Activated CD4-positive, alpha-beta T cell treated with anti-CD3 and anti-CD28 coated beads, Interleukin-2, amount 10 ng/mL, durations not matched to agents 7 days and 5 days (primary cell): ENCODE measurements around the gene ISG20. TPM values are rescaled to one million over a fixed set of nuclear protein-coding genes. Genes with fewer than 3 reads are reported as not detected.

ENCODE experiments used
- CTCF ChIA-PET: fragments of 350-600 bp; sonication (Branson Sonifier 250); formaldehyde crosslinking; loops from one replicate; lab custom pipeline; 2021; ENCODE audit warnings: antibody characterized with exemption; lab: Charles Lee
- POLR2A ChIA-PET: fragments of 350-600 bp; sonication (Branson Sonifier 250); formaldehyde crosslinking; loops from one replicate; lab custom pipeline; 2021; ENCODE audit warnings: antibody characterized with exemption; lab: Charles Lee
- DNase-seq: peaks from one replicate; pipeline ENCODE4 v3.0.0-alpha.2; 2020
- H3K27ac Mint-ChIP-seq: one replicate; pipeline ENCODE4 v1.8.0; 2021; ENCODE audit warnings: mild to moderate bottlenecking, moderate library complexity, mixed read lengths
- H3K27me3 Mint-ChIP-seq: one replicate; pipeline ENCODE4 v1.8.0; 2021; ENCODE audit warnings: mixed read lengths
- H3K36me3 Mint-ChIP-seq: one replicate; pipeline ENCODE4 v1.8.0; 2021; ENCODE audit warnings: low read depth, mixed read lengths
- H3K4me1 Mint-ChIP-seq: one replicate; pipeline ENCODE4 v1.8.0; 2021; ENCODE audit warnings: mixed read lengths
- H3K4me3 Mint-ChIP-seq: one replicate; pipeline ENCODE4 v1.8.0; 2021; ENCODE audit warnings: mild to moderate bottlenecking, moderate library complexity, mixed read lengths
- H3K9me3 Mint-ChIP-seq: one replicate; pipeline ENCODE4 v1.8.0; 2021; ENCODE audit warnings: mixed read lengths
- total RNA-seq, 2 experiments: library from RNA; stranded (reverse); gene quantifications; one replicate each; pipeline ENCODE4 v1.2.3, GENCODE V29; 2021

ISG20 gene
- 100 to 1,000 TPM; 206 to 236 TPM for total RNA-seq

- CTCF ChIA-PET, result interaction anchor here (0.6 to 1.6 kb wide), 6 partner anchors 11 to 462 kb away, joined by 3 to 5 read pairs (median 4); no protein-coding TSS in a partner anchor
- Mint-ChIP-seq H3K27me3 (no peaks in the 10 kb centered on the region), H3K27ac (peak within 1 kb of the TSS; percentile 96), H3K36me3 (peaks cover 70% of the 10 kb centered on the region), H3K4me3 (peak within 1 kb of the TSS; percentile 88), H3K4me1 (peaks cover 69% of the 10 kb centered on the region), H3K9me3 (no peaks in the 10 kb centered on the region)
- POLR2A ChIA-PET, result interaction anchor here (0.5 to 1.7 kb wide), 6 partner anchors 9 to 173 kb away, joined by 3 to 13 read pairs (median 5); no protein-coding TSS in a partner anchor
- peak; percentile 98 for DNase-seq
These were observed at the start of gene ISG20 for GRCh38 chr15:88638626-88639372. TSS of gene ISG20 (plus strand) at chr15:88639016. CDS start at chr15:88639367, 351 bp downstream.

GRCh38 chr15:88590759-88591158, 48.1 kb upstream of the ISG20 start:
- H3K9me3 Mint-ChIP-seq, result no peaks in the 10 kb centered on the region
- no peak overlapping the region for H3K27ac Mint-ChIP-seq
- H3K27me3 Mint-ChIP-seq, result peaks cover 11% of the 10 kb centered on the region
- ChIA-PET POLR2A (no interaction called here), CTCF (interaction anchor here (0.7 kb wide), 1 partner anchor 10 kb away, joined by 4 read pairs; no protein-coding TSS in a partner anchor)
- no peak for DNase-seq
- H3K4me3 Mint-ChIP-seq, result no peak overlapping the region
- no peaks in the 10 kb centered on the region for H3K36me3 Mint-ChIP-seq
- no peaks in the 10 kb centered on the region for H3K4me1 Mint-ChIP-seq

- no peak for DNase-seq
- ChIA-PET POLR2A (no interaction called here), CTCF (no interaction called here)
- Mint-ChIP-seq H3K9me3 (no peaks in the 10 kb centered on the region), H3K36me3 (no peaks in the 10 kb centered on the region), H3K27me3 (peaks cover 11% of the 10 kb centered on the region), H3K27ac (no peak overlapping the region), H3K4me1 (no peaks in the 10 kb centered on the region), H3K4me3 (no peak overlapping the region)
These were observed 47.4 kb upstream of the ISG20 start for GRCh38 chr15:88591384-88591783.

- H3K4me3 Mint-ChIP-seq, result no peak overlapping the region
- DNase-seq, result no peak
- no peaks in the 10 kb centered on the region for H3K9me3 Mint-ChIP-seq
- peaks cover 2% of the 10 kb centered on the region for H3K36me3 Mint-ChIP-seq
- ChIA-PET CTCF (no interaction called here), POLR2A (no interaction called here)
- H3K27ac Mint-ChIP-seq, result no peak overlapping the region
- peaks cover 66% of the 10 kb centered on the region for H3K27me3 Mint-ChIP-seq
- peaks cover 14% of the 10 kb centered on the region for H3K4me1 Mint-ChIP-seq
These were observed 34.9 kb upstream of the ISG20 start for GRCh38 chr15:88603885-88604284.

GRCh38 chr15:88604381-88605188, 34.2 kb upstream of the ISG20 start:
- no peak for DNase-seq
- Mint-ChIP-seq H3K36me3 (peaks cover 2% of the 10 kb centered on the region), H3K9me3 (no peaks in the 10 kb centered on the region), H3K4me3 (no peak overlapping the region), H3K27ac (peak overlapping the region; percentile 2), H3K27me3 (peaks cover 72% of the 10 kb centered on the region), H3K4me1 (peaks cover 14% of the 10 kb centered on the region)
- POLR2A ChIA-PET, result no interaction called here
- CTCF ChIA-PET, result no interaction called here

GRCh38 chr15:88605189-88606069, 33.4 kb upstream of the ISG20 start:
- Mint-ChIP-seq H3K4me3 (no peak overlapping the region), H3K36me3 (peaks cover 2% of the 10 kb centered on the region), H3K27me3 (peaks cover 73% of the 10 kb centered on the region), H3K4me1 (peaks cover 14% of the 10 kb centered on the region), H3K9me3 (no peaks in the 10 kb centered on the region), H3K27ac (no peak overlapping the region)
- POLR2A ChIA-PET, result no interaction called here
- DNase-seq, result peak; percentile 60
- CTCF ChIA-PET, result no interaction called here

GRCh38 chr15:88606070-88606794, 32.6 kb upstream of the ISG20 start:
- Mint-ChIP-seq H3K27me3 (peaks cover 79% of the 10 kb centered on the region), H3K36me3 (peaks cover 2% of the 10 kb centered on the region), H3K4me3 (no peak overlapping the region), H3K4me1 (peaks cover 14% of the 10 kb centered on the region), H3K9me3 (no peaks in the 10 kb centered on the region), H3K27ac (no peak overlapping the region)
- POLR2A ChIA-PET, result no interaction called here
- DNase-seq, result no peak
- CTCF ChIA-PET, result no interaction called here

- Mint-ChIP-seq H3K4me3 (no peak overlapping the region), H3K36me3 (peaks cover 2% of the 10 kb centered on the region), H3K27me3 (peaks cover 81% of the 10 kb centered on the region), H3K27ac (no peak overlapping the region), H3K4me1 (peaks cover 14% of the 10 kb centered on the region), H3K9me3 (no peaks in the 10 kb centered on the region)
- ChIA-PET POLR2A (no interaction called here), CTCF (interaction anchor here (0.6 kb wide), 1 partner anchor 770 kb away, joined by 3 read pairs; no protein-coding TSS in a partner anchor)
- no peak for DNase-seq
These were observed 30.9 kb upstream of the ISG20 start for GRCh38 chr15:88607951-88608350.

- no peak overlapping the region for H3K27ac Mint-ChIP-seq
- no peaks in the 10 kb centered on the region for H3K9me3 Mint-ChIP-seq
- POLR2A ChIA-PET, result no interaction called here
- no peak overlapping the region for H3K4me3 Mint-ChIP-seq
- DNase-seq, result no peak
- peaks cover 2% of the 10 kb centered on the region for H3K36me3 Mint-ChIP-seq
- peaks cover 83% of the 10 kb centered on the region for H3K27me3 Mint-ChIP-seq
- CTCF ChIA-PET, result interaction anchor here (0.6 kb wide), 2 partner anchors 117 to 1723 kb away, joined by 3 read pairs; no protein-coding TSS in a partner anchor
- peaks cover 14% of the 10 kb centered on the region for H3K4me1 Mint-ChIP-seq
These were observed 30.1 kb upstream of the ISG20 start for GRCh38 chr15:88608607-88609181.

GRCh38 chr15:88609344-88610090, 29.3 kb upstream of the ISG20 start:
- Mint-ChIP-seq H3K36me3 (no peaks in the 10 kb centered on the region), H3K4me3 (no peak overlapping the region), H3K4me1 (peaks cover 12% of the 10 kb centered on the region), H3K27me3 (peaks cover 80% of the 10 kb centered on the region), H3K27ac (no peak overlapping the region), H3K9me3 (no peaks in the 10 kb centered on the region)
- ChIA-PET POLR2A (no interaction called here), CTCF (interaction anchor here (0.6 kb wide), 4 partner anchors 29 to 1722 kb away, joined by 3 to 5 read pairs (median 3); no protein-coding TSS in a partner anchor)
- no peak for DNase-seq

GRCh38 chr15:88610701-88611231, 28.1 kb upstream of the ISG20 start:
- no peaks in the 10 kb centered on the region for H3K36me3 Mint-ChIP-seq
- DNase-seq, result no peak
- no peaks in the 10 kb centered on the region for H3K9me3 Mint-ChIP-seq
- H3K4me1 Mint-ChIP-seq, result peaks cover 3% of the 10 kb centered on the region
- H3K27ac Mint-ChIP-seq, result no peak overlapping the region
- ChIA-PET POLR2A (no interaction called here), CTCF (no interaction called here)
- peaks cover 68% of the 10 kb centered on the region for H3K27me3 Mint-ChIP-seq
- no peak overlapping the region for H3K4me3 Mint-ChIP-seq
